Smooth muscle cell (in vitro differentiated cells): ENCODE measurements around the gene SPRYD3. TPM values are rescaled to one million over a fixed set of nuclear protein-coding genes. Genes with fewer than 3 reads are reported as not detected.

ENCODE experiments used
- DNase-seq: peaks from one replicate; lab custom pipeline; 2025; ENCODE audit not compliant: unreplicated experiment; lab: John Stamatoyannopoulos, UW
- H2AFZ ChIP-seq: fragments of 200-600 bp; sonication (generic); 2 replicates; pipeline ENCODE4 v1.6.0; 2016; ENCODE audit warnings: antibody characterized with exemption, low read depth, mild to moderate bottlenecking
- H3F3A ChIP-seq: fragments of 200-600 bp; sonication (generic); 2 replicates; pipeline ENCODE4 v1.6.0; 2017; ENCODE audit warnings: antibody characterized with exemption, low read depth
- H3K27ac ChIP-seq: fragments of 200-600 bp; sonication (generic); 2 replicates; pipeline ENCODE4 v1.5.1; 2016; ENCODE audit warnings: low read depth, mild to moderate bottlenecking
- H3K27me3 ChIP-seq: fragments of 200-600 bp; sonication (generic); 2 replicates; pipeline ENCODE4 v1.6.1; 2016; ENCODE audit warnings: low read depth, mild to moderate bottlenecking
- H3K36me3 ChIP-seq: fragments of 200-600 bp; sonication (generic); 2 replicates; pipeline ENCODE4 v1.5.1; 2016; ENCODE audit warnings: low read depth
- H3K4me1 ChIP-seq: fragments of 200-600 bp; sonication (generic); 2 replicates; pipeline ENCODE4 v1.5.1; 2016; ENCODE audit warnings: low read depth
- H3K4me2 ChIP-seq: fragments of 200-600 bp; sonication (generic); 2 replicates; pipeline ENCODE4 v1.6.0; 2016; ENCODE audit warnings: mild to moderate bottlenecking
- H3K4me3 ChIP-seq: fragments of 200-600 bp; sonication (generic); 2 replicates; pipeline ENCODE4 v1.5.1; 2016; ENCODE audit warnings: mild to moderate bottlenecking
- H3K79me2 ChIP-seq: fragments of 200-600 bp; sonication (generic); 2 replicates; pipeline ENCODE4 v1.6.0; 2016; ENCODE audit warnings: low read depth, mild to moderate bottlenecking
- H3K9ac ChIP-seq: fragments of 200-600 bp; sonication (generic); 2 replicates; pipeline ENCODE4 v1.6.0; 2016; ENCODE audit warnings: low read depth
- H3K9me3 ChIP-seq: fragments of 200-600 bp; sonication (generic); replicated peaks from 2 replicates; pipeline ENCODE4 v1.5.1; 2016; ENCODE audit warnings: low read depth
- H4K20me1 ChIP-seq: fragments of 200-600 bp; sonication (generic); 2 replicates; pipeline ENCODE4 v1.6.0; 2016; ENCODE audit warnings: low read depth
- whole genome bisulfite sequencing: methylation state at CpG from one replicate; pipeline ENCODE4 v1.1.7; 2016; ENCODE audit warnings: low lambda C conversion rate; 5-methylcytosine and 5-hydroxymethylcytosine counted together
- polyA plus RNA-seq: library from polyadenylated mRNA; unstranded; fragments of >200 nt; fragmentation: Nextera tagmentation; extraction: Ambion mirVana; gene quantifications from 2 replicates; pipeline ENCODE4 v1.2.1, GENCODE V29; 2016
- total RNA-seq: library from RNA; depleted of rRNA; stranded (reverse); fragments of >200 nt; gene quantifications from 2 replicates; pipeline ENCODE4 v1.2.3, GENCODE V29; 2014
- TF ChIP-seq, protein P1 (sequence below): fragments of 200-600 bp; sonication (generic); IDR thresholded peaks from 2 replicates; pipeline ENCODE4 v1.5.1; 2017; ENCODE audit warnings: borderline replicate concordance, mild to moderate bottlenecking, antibody characterized with exemption; ENCODE audit not compliant: insufficient read depth, poor library complexity, severe bottlenecking

SPRYD3 gene
- total and polyA plus RNA-seq, 2 experiments from 2014 or later, result 20.2 to 57.1 TPM

DNA sequence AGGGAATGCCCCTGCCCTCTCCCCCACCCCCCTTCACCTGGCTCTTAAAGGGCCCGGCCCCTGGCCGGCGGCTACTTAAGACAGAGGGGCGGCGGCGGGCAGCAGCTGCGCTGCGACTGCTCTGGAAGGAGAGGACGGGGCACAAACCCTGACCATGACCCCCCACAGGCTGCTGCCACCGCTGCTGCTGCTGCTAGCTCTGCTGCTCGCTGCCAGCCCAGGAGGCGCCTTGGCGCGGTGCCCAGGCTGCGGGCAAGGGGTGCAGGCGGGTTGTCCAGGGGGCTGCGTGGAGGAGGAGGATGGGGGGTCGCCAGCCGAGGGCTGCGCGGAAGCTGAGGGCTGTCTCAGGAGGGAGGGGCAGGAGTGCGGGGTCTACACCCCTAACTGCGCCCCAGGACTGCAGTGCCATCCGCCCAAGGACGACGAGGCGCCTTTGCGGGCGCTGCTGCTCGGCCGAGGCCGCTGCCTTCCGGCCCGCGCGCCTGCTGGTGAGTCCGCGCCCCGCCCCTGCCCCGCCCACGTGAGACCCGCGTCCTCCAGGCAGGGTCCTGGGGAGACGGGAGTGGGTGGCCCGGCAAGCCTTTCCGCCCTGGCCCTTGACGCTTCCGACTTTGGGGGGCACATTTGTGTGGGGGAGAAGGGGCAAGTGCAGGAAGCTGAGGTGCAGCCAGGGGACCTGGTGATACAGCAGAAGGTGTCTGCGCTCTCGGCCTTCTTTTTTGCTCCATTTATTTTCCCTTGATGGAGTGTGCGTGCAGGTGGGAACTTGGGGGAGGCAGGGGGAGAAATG is 18.6 kb upstream of the SPRYD3 start, which contains the start of gene IGFBP6:
Gene IGFBP6, plus strand, starts transcription at position 104 of the 790 bp plus-strand sequence. Its CDS starts 51 bp downstream, at position 155.
- DNase-seq, result no peak

GRCh38 chr12:53097207-53097563 is 18.0 kb upstream of the SPRYD3 start:
- H3K27ac ChIP-seq, result no peak overlapping the region
- DNase-seq, result no peak
- no peaks in the 10 kb centered on the region for H3K9me3 ChIP-seq
- WGBS, result under 1% methylated on average over 9 of the region's 9 CpGs
- TF ChIP-seq, protein P1, sequence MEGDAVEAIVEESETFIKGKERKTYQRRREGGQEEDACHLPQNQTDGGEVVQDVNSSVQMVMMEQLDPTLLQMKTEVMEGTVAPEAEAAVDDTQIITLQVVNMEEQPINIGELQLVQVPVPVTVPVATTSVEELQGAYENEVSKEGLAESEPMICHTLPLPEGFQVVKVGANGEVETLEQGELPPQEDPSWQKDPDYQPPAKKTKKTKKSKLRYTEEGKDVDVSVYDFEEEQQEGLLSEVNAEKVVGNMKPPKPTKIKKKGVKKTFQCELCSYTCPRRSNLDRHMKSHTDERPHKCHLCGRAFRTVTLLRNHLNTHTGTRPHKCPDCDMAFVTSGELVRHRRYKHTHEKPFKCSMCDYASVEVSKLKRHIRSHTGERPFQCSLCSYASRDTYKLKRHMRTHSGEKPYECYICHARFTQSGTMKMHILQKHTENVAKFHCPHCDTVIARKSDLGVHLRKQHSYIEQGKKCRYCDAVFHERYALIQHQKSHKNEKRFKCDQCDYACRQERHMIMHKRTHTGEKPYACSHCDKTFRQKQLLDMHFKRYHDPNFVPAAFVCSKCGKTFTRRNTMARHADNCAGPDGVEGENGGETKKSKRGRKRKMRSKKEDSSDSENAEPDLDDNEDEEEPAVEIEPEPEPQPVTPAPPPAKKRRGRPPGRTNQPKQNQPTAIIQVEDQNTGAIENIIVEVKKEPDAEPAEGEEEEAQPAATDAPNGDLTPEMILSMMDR, result no peak
- peak overlapping the region; percentile 61 for H3K4me3 ChIP-seq
- no peaks in the 10 kb centered on the region for H3K27me3 ChIP-seq
- H3K36me3 ChIP-seq, result no peaks in the 10 kb centered on the region
- H3K79me2 ChIP-seq, result no peaks in the 10 kb centered on the region
- no peaks in the 10 kb centered on the region for H4K20me1 ChIP-seq
- no peak overlapping the region for H3K9ac ChIP-seq
- H3F3A ChIP-seq, result peaks cover 17% of the 10 kb centered on the region
- H2AFZ ChIP-seq, result peak overlapping the region; percentile 95
- H3K4me2 ChIP-seq, result peak overlapping the region; percentile 97
- H3K4me1 ChIP-seq, result peaks cover 31% of the 10 kb centered on the region

More for the DNA sequence above, 18.6 kb upstream of the SPRYD3 start, which contains the start of gene IGFBP6:
- Histone ChIP-seq H3K27me3 (no peaks in the 10 kb centered on the region), H3K4me3 (peak within 1 kb of the TSS; percentile 61), H2AFZ (peak within 1 kb of the TSS; percentile 95), H3K27ac (peak within 1 kb of the TSS; percentile 28), H3K4me1 (peaks cover 31% of the 10 kb centered on the region), H3F3A (peaks cover 17% of the 10 kb centered on the region), H3K4me2 (peak within 1 kb of the TSS; percentile 97), H3K36me3 (no peaks in the 10 kb centered on the region), H3K79me2 (no peaks in the 10 kb centered on the region), H3K9ac (no peak within 1 kb of the TSS), H3K9me3 (no peaks in the 10 kb centered on the region), H4K20me1 (no peaks in the 10 kb centered on the region)
- WGBS, result 1% methylated on average over 29 of the region's 51 CpGs
- TF ChIP-seq, protein P1, result no peak

GRCh38 chr12:53096759-53097158 is 17.6 kb upstream of the SPRYD3 start:
- TF ChIP-seq, protein P1, result no peak
- no peaks in the 10 kb centered on the region for H4K20me1 ChIP-seq
- H3K4me3 ChIP-seq, result peak overlapping the region; percentile 61
- H3F3A ChIP-seq, result peaks cover 17% of the 10 kb centered on the region
- H3K9me3 ChIP-seq, result no peaks in the 10 kb centered on the region
- no peak overlapping the region for H3K27ac ChIP-seq
- no peak overlapping the region for H3K9ac ChIP-seq
- no peak for DNase-seq
- peaks cover 31% of the 10 kb centered on the region for H3K4me1 ChIP-seq
- 13% methylated on average over 9 of the region's 9 CpGs for WGBS
- no peaks in the 10 kb centered on the region for H3K36me3 ChIP-seq
- no peaks in the 10 kb centered on the region for H3K27me3 ChIP-seq
- peak overlapping the region; percentile 97 for H3K4me2 ChIP-seq
- H2AFZ ChIP-seq, result peak overlapping the region; percentile 95
- no peaks in the 10 kb centered on the region for H3K79me2 ChIP-seq
